Measurements from ENCODE around the gene MPRIP. TPM values are rescaled to one million over a fixed set of nuclear protein-coding genes. Genes with fewer than 3 reads are reported as not detected.
A peak's percentile ranks its signal among the peaks of the same experiment; 100 is the strongest.

The MPRIP gene
- total RNA-seq, 2 experiments from 2014 or later: 132 to 135 TPM

- no peak for DNase-seq
- ATAC-seq: no peak
- no peak overlapping the region for H3K4me3 Mint-ChIP-seq
- intact Hi-C loops (cut with micrococcal nuclease): no loop called here
- TF ChIP-seq CTCF (IDR thresholded peaks at IDR 0.05): no peak
- no peak overlapping the region for H3K27ac Mint-ChIP-seq
- ChIA-PET CTCF (interaction anchor here (0.9 to 1.2 kb wide), 2 partner anchors 10 to 21 kb away, joined by 3 read pairs; no protein-coding TSS in a partner anchor), POLR2A (interaction anchor here (1.2 kb wide), 1 partner anchor 10 kb away, joined by 4 read pairs; no protein-coding TSS in a partner anchor)
- no peaks in the 10 kb centered on the region for H3K9me3 Mint-ChIP-seq
- peaks cover 28% of the 10 kb centered on the region for H3K36me3 Mint-ChIP-seq (ENCODE audit: low read depth)
- no peaks in the 10 kb centered on the region for H3K27me3 Mint-ChIP-seq
- peaks cover 31% of the 10 kb centered on the region for H3K4me1 Mint-ChIP-seq (ENCODE audit: low read depth)
Observed at GRCh38 chr17:17201907-17202306, 159.7 kb downstream of the MPRIP start.

- Mint-ChIP-seq H3K4me1 (ENCODE audit: low read depth) (peaks cover 26% of the 10 kb centered on the region), H3K36me3 (ENCODE audit: low read depth) (peaks cover 28% of the 10 kb centered on the region), H3K27me3 (no peaks in the 10 kb centered on the region), H3K4me3 (no peak overlapping the region), H3K9me3 (no peaks in the 10 kb centered on the region), H3K27ac (no peak overlapping the region)
- POLR2A ChIA-PET: no interaction called here
- intact Hi-C loops (cut with micrococcal nuclease): no loop called here
- ATAC-seq (no peak), DNase-seq (no peak)
- CTCF ChIA-PET: no interaction called here
- TF ChIP-seq CTCF (IDR thresholded peaks at IDR 0.05): no peak
Observed at GRCh38 chr17:17203173-17203730, 161.0 kb downstream of the MPRIP start.

GRCh38 chr17:17204041-17204591, 161.9 kb downstream of the MPRIP start:
- Mint-ChIP-seq H3K4me3 (peak overlapping the region; percentile 93), H3K27ac (peak overlapping the region; percentile 96), H3K36me3 (ENCODE audit: low read depth) (peaks cover 28% of the 10 kb centered on the region), H3K4me1 (ENCODE audit: low read depth) (peaks cover 26% of the 10 kb centered on the region), H3K9me3 (no peaks in the 10 kb centered on the region), H3K27me3 (no peaks in the 10 kb centered on the region)
- no peak for TF ChIP-seq CTCF (IDR thresholded peaks at IDR 0.05)
- POLR2A ChIA-PET: interaction anchor here (0.5 to 2.3 kb wide), 3 partner anchors 8 to 40 kb away, joined by 3 to 7 read pairs (median 3); no protein-coding TSS in a partner anchor
- ATAC-seq: no peak
- no peak for DNase-seq
- CTCF ChIA-PET: interaction anchor here (1.4 kb wide), 1 partner anchor 8 kb away, joined by 4 read pairs; no protein-coding TSS in a partner anchor
- intact Hi-C loops (cut with micrococcal nuclease): no loop called here

GRCh38 chr17:17204635-17205231, 162.5 kb downstream of the MPRIP start:
- intact Hi-C loops (cut with micrococcal nuclease): no loop called here
- POLR2A ChIA-PET: interaction anchor here (0.9 to 3.2 kb wide), 5 partner anchors 8 to 40 kb away, joined by 3 to 12 read pairs (median 7); no protein-coding TSS in a partner anchor

More at GRCh38 chr17:17204635-17205231, 162.5 kb downstream of the MPRIP start:
- Mint-ChIP-seq H3K36me3 (ENCODE audit: low read depth) (peaks cover 26% of the 10 kb centered on the region), H3K9me3 (no peaks in the 10 kb centered on the region), H3K27me3 (no peaks in the 10 kb centered on the region), H3K4me3 (peak overlapping the region; percentile 93), H3K27ac (peak overlapping the region; percentile 96), H3K4me1 (ENCODE audit: low read depth) (peaks cover 26% of the 10 kb centered on the region)
- CTCF ChIA-PET: interaction anchor here (1.4 kb wide), 1 partner anchor 8 kb away, joined by 4 read pairs; no protein-coding TSS in a partner anchor
- TF ChIP-seq CTCF (IDR thresholded peaks at IDR 0.05): no peak
- DNase-seq: no peak
- no peak for ATAC-seq

All from activated CD8-positive, alpha-beta T cell treated with anti-CD3 and anti-CD28 coated beads for 36 hours (primary cell).